Left lung (tissue), 10 donors: Measurements from ENCODE around the gene MIEN1. TPM values are rescaled to one million over a fixed set of nuclear protein-coding genes. Genes with fewer than 3 reads are reported as not detected.
A peak's percentile ranks its signal among the peaks of the same experiment; 100 is the strongest.

Source experiments
- ATAC-seq: fragments of 200-7000 bp; cut with Tn5 transposase; one replicate; pipeline ENCODE4 v1.9.1; 2020; ENCODE audit warnings: moderate library complexity
- DNase-seq, 4 donors: peaks; one replicate each; pipeline ENCODE4 v3.0.0-alpha.2; 2013 to 2020
- H3K27ac ChIP-seq, 2 donors: fragments of 200-600 bp; sonication (generic) in 1 of 2; one replicate each; pipeline versions ENCODE4 v1.5.0 to v1.8.0; 2020 to 2021
- H3K27me3 ChIP-seq, 2 donors: fragments of 200-600 bp; sonication (generic) in 1 of 2; one replicate each; pipeline versions ENCODE4 v1.5.0 to v1.8.0; 2020 to 2021
- H3K36me3 ChIP-seq, 2 donors: fragments of 200-600 bp; sonication (generic) in 1 of 2; one replicate each; pipeline versions ENCODE4 v1.5.0 to v1.8.0; 2020 to 2021
- H3K4me1 ChIP-seq, 2 donors: fragments of 200-600 bp; one replicate each; pipeline ENCODE4 v1.8.0; 2021
- H3K4me3 ChIP-seq, 2 donors: fragments of 200-600 bp; sonication (generic) in 1 of 2; one replicate each; pipeline versions ENCODE4 v1.5.0 to v1.8.0; 2020 to 2021; ENCODE audit warnings: mild to moderate bottlenecking in 1 of 2
- H3K9me3 ChIP-seq, 2 donors: fragments of 200-600 bp; sonication (generic) in 1 of 2; one replicate each; pipeline versions ENCODE4 v1.5.0 to v1.8.0; 2020 to 2021
- intact Hi-C, 2 donors: fragments of 100-400 bp; cut with DNase I; formaldehyde crosslinking; loops; one replicate each; pipeline versions ENCODE4 v1.11.2 to v1.14.2; 2022
- polyA plus RNA-seq, 6 donors: library from polyadenylated mRNA; unstranded; fragments of 120-200 nt; gene quantifications; one replicate each; pipeline ENCODE4 v1.2.1, GENCODE V29; 2013; ENCODE audit not compliant: insufficient read length in 6 of 6
- total RNA-seq, 2 donors: library from RNA; stranded (reverse); fragmentation: NEBNext Ultra II Directional; extraction: Animal tissue kit (Norgen Biotek cat#: 25700); gene quantifications; one replicate each; pipeline ENCODE4 v1.2.1, GENCODE V29; 2021
- TF ChIP-seq, protein P1 (sequence below), 2 donors: fragments of 200-600 bp; sonication (generic) in 1 of 2; IDR thresholded peaks; one replicate each; pipeline versions ENCODE4 v1.5.0 to v1.8.0; 2021; ENCODE audit warnings: antibody characterized with exemption in 2 of 2
- donor health status: DM: no; HTN: yes; CAD: no.
- donor health status: DM: no; HTN: no; CAD: no.

The MIEN1 gene
- total and polyA plus RNA-seq, 8 donors, result 18.8 to 57.9 (median 25.5) TPM

DNA sequence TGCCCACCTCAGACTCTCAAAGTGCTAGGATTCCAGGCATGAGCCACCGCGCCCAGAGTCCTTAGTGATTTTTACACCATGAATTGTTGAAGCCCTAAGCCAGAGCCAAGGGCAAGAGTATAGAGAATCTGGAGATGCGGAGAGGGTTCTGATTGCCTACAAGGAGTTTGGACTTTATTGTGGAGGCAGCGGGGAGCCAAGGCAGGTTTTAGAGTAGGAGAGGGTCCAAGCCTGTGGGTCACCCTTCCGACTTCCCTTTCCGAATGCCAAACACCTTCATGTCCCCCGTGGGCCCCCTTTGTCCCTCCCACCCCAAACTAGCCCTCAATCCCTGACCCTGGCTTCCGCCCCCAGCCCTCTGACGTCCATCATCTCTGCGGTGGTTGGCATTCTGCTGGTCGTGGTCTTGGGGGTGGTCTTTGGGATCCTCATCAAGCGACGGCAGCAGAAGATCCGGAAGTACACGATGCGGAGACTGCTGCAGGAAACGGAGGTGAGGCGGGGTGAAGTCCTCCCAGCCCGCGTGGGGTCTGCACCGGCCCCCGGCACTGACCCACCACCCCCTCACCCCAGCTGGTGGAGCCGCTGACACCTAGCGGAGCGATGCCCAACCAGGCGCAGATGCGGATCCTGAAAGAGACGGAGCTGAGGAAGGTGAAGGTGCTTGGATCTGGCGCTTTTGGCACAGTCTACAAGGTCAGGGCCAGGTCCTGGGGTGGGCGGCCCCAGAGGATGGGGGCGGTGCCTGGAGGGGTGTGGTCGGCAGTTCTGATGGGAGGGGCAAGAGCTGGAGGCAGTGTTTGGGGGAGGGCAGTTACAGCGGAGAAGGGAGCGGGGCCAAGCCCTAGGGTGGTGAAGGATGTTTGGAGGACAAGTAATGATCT is 7.1 kb downstream of the MIEN1 start:
- TF ChIP-seq, protein P1, sequence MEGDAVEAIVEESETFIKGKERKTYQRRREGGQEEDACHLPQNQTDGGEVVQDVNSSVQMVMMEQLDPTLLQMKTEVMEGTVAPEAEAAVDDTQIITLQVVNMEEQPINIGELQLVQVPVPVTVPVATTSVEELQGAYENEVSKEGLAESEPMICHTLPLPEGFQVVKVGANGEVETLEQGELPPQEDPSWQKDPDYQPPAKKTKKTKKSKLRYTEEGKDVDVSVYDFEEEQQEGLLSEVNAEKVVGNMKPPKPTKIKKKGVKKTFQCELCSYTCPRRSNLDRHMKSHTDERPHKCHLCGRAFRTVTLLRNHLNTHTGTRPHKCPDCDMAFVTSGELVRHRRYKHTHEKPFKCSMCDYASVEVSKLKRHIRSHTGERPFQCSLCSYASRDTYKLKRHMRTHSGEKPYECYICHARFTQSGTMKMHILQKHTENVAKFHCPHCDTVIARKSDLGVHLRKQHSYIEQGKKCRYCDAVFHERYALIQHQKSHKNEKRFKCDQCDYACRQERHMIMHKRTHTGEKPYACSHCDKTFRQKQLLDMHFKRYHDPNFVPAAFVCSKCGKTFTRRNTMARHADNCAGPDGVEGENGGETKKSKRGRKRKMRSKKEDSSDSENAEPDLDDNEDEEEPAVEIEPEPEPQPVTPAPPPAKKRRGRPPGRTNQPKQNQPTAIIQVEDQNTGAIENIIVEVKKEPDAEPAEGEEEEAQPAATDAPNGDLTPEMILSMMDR (IDR thresholded peaks at IDR 0.05), result no peak
- DNase-seq (no peak), ATAC-seq (peak; percentile 27)
- Histone ChIP-seq H3K36me3 (peaks cover 0 to 55% of the 10 kb centered on the region in 2 donors), H3K9me3 (no peaks in the 10 kb centered on the region), H3K4me1 (no peaks in the 10 kb centered on the region), H3K27ac (no peak overlapping the region), H3K27me3 (no peaks in the 10 kb centered on the region), H3K4me3 (no peak overlapping the region)
- intact Hi-C loops, result no loop called here

DNA sequence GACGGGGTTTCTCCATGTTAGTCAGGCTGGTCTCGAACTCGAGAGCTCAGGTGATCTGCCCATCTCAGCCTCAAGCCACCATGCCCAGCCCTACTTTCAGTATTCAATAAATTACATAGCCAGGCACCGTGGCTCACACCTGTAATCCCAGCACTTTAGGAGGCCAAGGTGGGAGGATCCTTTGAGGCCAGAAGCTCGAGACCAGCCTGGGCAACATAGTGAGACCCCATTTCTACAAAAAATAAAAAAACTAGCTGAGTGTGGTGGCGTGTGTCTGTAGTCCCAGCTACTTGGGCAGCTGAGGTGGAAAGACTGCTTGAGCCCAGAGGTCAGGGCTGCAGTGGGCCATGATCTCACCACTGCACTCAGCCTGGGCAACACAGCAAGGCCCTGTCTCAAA is 8.2 kb downstream of the MIEN1 start:
- H3K36me3 ChIP-seq, result peaks cover 0 to 52% of the 10 kb centered on the region in 2 donors
- intact Hi-C loops, result no loop called here
- no peaks in the 10 kb centered on the region for H3K4me1 ChIP-seq
- TF ChIP-seq, protein P1 (IDR thresholded peaks at IDR 0.05), result no peak
- DNase-seq (no peak), ATAC-seq (no peak)
- no peaks in the 10 kb centered on the region for H3K27me3 ChIP-seq
- no peaks in the 10 kb centered on the region for H3K9me3 ChIP-seq
- H3K4me3 ChIP-seq, result no peak overlapping the region
- H3K27ac ChIP-seq, result no peak overlapping the region

DNA sequence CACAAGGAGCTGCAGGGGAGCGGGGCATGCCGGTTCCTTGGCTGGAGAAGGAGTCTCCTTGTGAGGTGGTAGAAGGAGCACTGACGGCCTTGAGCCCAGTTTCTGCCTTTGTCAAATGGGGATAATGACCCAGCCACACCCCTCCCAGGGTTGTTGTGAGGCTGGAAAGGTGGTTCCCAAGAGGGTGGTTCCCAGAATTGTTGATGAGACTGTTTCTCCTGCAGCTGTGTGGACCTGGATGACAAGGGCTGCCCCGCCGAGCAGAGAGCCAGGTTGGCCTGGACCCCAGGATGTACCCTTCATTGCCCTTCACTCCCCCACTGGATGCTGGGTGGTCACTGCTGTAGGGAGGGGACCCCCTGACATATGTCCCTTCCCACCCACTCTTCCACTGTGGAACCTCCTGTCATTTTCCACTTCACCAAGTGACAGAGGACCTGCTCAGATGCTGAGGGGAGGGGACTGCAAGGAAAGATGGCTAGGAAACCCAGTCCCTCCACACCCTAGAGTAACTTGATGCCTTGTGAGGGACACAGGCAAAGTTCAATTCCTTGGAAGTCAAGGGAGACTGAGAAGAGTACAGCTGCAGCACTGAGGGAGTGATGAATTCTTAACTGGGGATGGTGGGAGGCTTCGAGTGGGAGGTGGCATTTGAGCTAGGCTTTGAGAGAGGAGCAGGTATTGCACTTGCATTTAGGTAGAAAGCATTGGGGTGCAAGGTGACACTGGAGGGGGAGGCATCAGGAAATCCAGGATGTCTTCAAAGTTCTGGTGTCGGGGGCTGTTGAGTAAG is 10.6 kb downstream of the MIEN1 start:
- DNase-seq, result no peak
- Histone ChIP-seq H3K27ac (no peak overlapping the region), H3K4me3 (no peak overlapping the region), H3K36me3 (peaks cover 0 to 49% of the 10 kb centered on the region in 2 donors), H3K9me3 (no peaks in the 10 kb centered on the region), H3K4me1 (no peaks in the 10 kb centered on the region), H3K27me3 (no peaks in the 10 kb centered on the region)
- intact Hi-C loops, result no loop called here
- TF ChIP-seq, protein P1 (IDR thresholded peaks at IDR 0.05), result no peak
- no peak for ATAC-seq

DNA sequence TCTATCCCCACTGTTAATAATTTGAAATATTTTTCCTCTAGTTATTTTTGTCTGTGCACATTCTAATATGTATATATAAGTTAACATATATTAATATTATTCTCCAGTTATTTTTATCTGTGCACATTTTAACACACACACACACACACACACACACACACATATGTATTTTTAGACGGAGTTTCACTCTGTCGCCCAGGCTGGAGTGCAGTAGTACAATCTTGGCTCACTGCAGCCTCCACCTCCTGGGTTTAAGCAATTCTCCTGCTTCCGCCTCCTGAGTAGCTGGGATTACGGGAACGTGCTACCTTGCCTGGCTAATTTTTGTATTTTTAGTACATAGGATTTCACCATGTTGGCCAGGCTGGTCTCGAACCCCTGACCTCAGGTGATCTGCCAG is 12.7 kb downstream of the MIEN1 start:
- H3K27me3 ChIP-seq, result no peaks in the 10 kb centered on the region
- no peaks in the 10 kb centered on the region for H3K4me1 ChIP-seq
- H3K4me3 ChIP-seq, result no peak overlapping the region
- no peaks in the 10 kb centered on the region for H3K9me3 ChIP-seq
- no peak overlapping the region for H3K27ac ChIP-seq
- DNase-seq (peak in 1 of 4 donors; percentile 8), ATAC-seq (no peak)
- TF ChIP-seq, protein P1 (IDR thresholded peaks at IDR 0.05), result no peak
- intact Hi-C loops, result no loop called here
- peaks cover 0 to 47% of the 10 kb centered on the region in 2 donors for H3K36me3 ChIP-seq
